SKM-1 (cell line): ENCODE measurements around the gene ORM2.

Source experiments
- DNase-seq: peaks from one replicate; lab custom pipeline; 2025; ENCODE audit not compliant: unreplicated experiment; lab: John Stamatoyannopoulos, UW

ORM2 gene

GRCh38 chr9:114369216-114370130, 39.8 kb downstream of the ORM2 start:
- DNase-seq, result no peak

- DNase-seq, result no peak
Measured at GRCh38 chr9:114370251-114370967, 40.7 kb downstream of the ORM2 start.

- DNase-seq, result no peak
Measured at GRCh38 chr9:114370968-114371320, 41.3 kb downstream of the ORM2 start.

- no peak for DNase-seq
Measured at GRCh38 chr9:114371343-114371944, 41.8 kb downstream of the ORM2 start.

GRCh38 chr9:114371973-114372917, 42.6 kb downstream of the ORM2 start:
- no peak for DNase-seq

GRCh38 chr9:114372921-114373448, 43.3 kb downstream of the ORM2 start:
- DNase-seq, result peak; percentile 72

- no peak for DNase-seq
Measured at GRCh38 chr9:114373960-114374730, 44.5 kb downstream of the ORM2 start.

GRCh38 chr9:114374936-114375335, 45.3 kb downstream of the ORM2 start:
- no peak for DNase-seq

- no peak for DNase-seq
Measured at GRCh38 chr9:114375386-114376175, 45.9 kb downstream of the ORM2 start.

- no peak for DNase-seq
Measured at GRCh38 chr9:114376586-114377445, 47.1 kb downstream of the ORM2 start.

GRCh38 chr9:114378016-114378415, 48.3 kb downstream of the ORM2 start:
- no peak for DNase-seq

GRCh38 chr9:114378883-114379282, 49.2 kb downstream of the ORM2 start:
- DNase-seq, result no peak
